ENCODE measurements around the gene ZNF174.

ZNF174 gene

DNA sequence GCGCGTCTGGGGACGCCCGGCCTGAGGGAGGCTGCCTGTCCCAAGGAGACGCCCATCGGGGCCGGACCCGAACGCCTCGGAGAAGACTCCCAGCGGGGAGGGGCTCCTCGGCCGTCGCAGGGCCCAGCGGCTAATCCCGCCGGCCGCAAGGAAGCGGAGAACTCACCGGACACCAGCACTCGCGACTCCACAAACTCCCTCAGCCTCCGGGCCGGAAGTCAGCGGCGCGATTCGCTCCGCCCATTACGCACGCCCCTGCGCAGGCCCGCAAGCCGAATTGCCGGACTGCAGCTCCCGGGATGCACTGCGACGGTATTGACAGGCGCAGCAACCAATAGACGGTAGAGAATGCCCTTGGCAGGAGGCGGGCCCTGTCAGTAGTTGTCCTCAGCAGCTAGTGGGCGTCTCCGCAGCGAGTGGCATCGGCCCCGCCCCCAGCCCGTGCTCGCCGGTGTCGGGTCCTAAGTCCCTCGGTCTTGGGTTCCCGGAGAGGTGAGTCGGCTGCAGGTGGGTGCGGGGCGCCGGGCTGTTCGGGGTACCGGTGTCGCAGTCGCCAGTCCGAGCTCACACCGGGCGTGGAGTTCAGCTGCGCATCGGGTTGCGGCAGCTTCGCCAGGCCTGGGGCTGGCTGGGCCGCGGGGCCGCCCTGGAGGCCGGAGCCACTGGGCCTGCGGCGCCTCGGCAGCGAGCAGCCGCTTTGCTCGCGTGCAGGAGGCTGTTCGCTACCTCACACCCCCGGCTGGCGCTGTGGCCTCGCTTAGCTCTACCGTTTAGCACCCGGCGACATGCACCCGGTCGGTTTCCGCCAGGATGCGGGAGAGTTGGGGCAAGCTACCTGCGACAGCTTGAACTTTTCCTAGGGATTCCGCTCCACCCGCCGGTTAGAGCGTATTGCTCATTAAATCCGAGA lies at the start of gene ZNF174, which contains the start of gene ZSCAN32:
ZNF174 (plus strand) TSS at position 437 of the 910 bp plus-strand sequence. CDS start 790 bp downstream, outside the sequence.
ZSCAN32 (minus strand) TSS at position 226 of the 910 bp plus-strand sequence. CDS start 3,447 bp downstream, outside the sequence.
- DNase-seq (ENCODE audit: low read depth), result peak; percentile 99

GRCh38 chr16:3355589-3355988 lies 45.4 kb upstream of the ZNF174 start, which contains the start of gene OR2C1:
Gene OR2C1, plus strand, starts transcription at chr16:3355889. Its CDS starts 52 bp downstream, at chr16:3355941.
- no peak for DNase-seq (ENCODE audit: low read depth)

GRCh38 chr16:3356118-3356517 lies 44.9 kb upstream of the ZNF174 start:
- no peak for DNase-seq (ENCODE audit: low read depth)

- DNase-seq (ENCODE audit: low read depth), result no peak
These were observed 42.1 kb upstream of the ZNF174 start for GRCh38 chr16:3358871-3359270.

- DNase-seq (ENCODE audit: low read depth), result no peak
These were observed 38.1 kb upstream of the ZNF174 start for GRCh38 chr16:3362931-3363330.

- no peak for DNase-seq (ENCODE audit: low read depth)
These were observed 37.2 kb upstream of the ZNF174 start for GRCh38 chr16:3363793-3364192.

- peak; percentile 71 for DNase-seq (ENCODE audit: low read depth)
These were observed 36.1 kb upstream of the ZNF174 start for GRCh38 chr16:3364774-3365427.

- DNase-seq (ENCODE audit: low read depth), result no peak
These were observed 31.9 kb upstream of the ZNF174 start for GRCh38 chr16:3369073-3369472.

GRCh38 chr16:3375680-3376079 lies 25.3 kb upstream of the ZNF174 start:
- DNase-seq (ENCODE audit: low read depth), result no peak

- no peak for DNase-seq (ENCODE audit: low read depth)
These were observed 23.1 kb upstream of the ZNF174 start for GRCh38 chr16:3377917-3378316.

DNA sequence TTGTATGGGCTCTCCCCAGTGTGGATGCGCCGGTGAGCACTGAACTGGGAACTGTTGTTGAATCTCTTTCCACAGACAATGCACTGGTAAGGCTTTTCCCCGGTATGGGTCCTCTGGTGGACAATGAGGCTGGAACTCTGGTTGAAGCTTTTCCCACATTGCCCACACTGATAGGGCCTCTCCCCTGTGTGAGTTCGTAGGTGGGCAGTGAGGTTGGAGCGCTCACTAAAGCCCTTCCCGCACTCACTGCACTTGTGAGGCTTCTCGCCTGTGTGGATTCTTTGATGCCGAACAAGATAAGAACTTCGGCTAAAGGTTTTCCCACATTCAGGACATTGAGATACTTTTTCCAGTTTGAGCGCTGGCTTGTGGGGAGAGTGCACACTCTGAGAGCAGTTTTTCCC lies 18.0 kb upstream of the ZNF174 start:
- no peak for DNase-seq (ENCODE audit: low read depth)

DNA sequence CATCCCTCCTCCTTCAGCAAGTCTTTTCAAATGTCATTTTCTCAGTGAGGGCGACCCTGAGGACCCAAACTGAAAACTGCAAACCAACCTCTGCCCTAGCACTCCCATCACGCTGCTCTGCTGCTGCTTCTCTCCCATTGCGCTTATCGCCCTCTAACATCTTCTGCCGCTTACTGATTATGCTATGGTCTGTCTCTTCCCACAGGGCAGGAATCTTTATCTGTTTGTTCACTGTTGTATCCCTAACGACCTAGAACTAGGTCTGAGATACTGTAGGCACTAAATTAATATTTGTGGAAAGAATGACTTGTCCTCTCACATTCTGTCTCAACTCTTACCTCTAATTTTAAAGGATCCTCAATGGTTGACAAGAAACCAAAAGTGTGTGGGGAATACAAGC lies 12.7 kb upstream of the ZNF174 start:
- no peak for DNase-seq (ENCODE audit: low read depth)

- no peak for DNase-seq (ENCODE audit: low read depth)
These were observed 11.2 kb upstream of the ZNF174 start for GRCh38 chr16:3389663-3390338.

DNA sequence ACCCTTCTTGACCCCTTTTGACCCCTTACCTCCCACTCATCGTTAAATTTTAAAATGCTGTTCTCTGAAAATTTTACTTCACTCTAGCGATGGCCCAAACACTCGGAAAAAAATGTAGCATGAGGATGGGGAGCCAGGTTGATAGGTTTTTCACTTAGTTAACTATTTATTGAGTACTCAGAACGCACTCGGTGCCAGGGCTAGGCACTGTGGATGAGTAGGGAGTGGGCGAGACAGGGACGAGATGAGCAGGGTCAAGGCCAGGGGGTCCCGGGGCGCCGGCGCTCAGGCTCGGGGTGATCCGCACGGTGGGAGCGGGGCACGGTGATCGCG lies 603 bp upstream of the ZNF174 start:
- no peak for DNase-seq (ENCODE audit: low read depth)

DNA sequence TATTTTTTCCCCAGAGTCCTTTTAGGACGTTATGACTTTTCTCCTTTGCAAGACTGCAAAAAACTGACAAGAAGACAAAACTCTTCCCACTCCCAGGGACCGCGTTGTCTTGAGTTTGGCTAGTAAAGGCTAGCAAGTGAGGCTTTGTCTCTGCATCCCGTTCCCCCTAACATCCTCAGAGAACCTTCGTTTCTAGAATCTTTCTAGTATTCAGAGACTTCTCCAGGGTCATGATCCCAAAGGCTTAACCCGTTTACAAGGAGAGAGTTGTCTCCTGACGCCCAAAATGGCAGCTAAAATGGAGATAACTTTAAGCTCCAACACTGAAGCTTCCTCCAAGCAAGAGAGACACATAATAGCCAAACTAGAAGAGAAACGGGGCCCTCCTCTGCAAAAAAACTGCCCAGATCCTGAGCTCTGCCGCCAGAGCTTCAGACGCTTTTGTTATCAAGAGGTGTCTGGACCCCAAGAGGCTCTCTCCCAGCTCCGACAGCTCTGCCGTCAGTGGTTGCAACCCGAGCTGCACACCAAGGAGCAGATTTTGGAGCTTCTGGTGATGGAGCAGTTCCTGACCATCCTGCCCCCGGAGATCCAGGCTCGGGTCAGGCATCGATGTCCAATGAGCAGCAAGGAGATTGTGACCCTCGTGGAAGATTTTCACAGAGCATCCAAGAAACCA lies 843 bp downstream of the ZNF174 start:
- DNase-seq (ENCODE audit: low read depth), result no peak

- no peak for DNase-seq (ENCODE audit: low read depth)
These were observed 7.7 kb downstream of the ZNF174 start for GRCh38 chr16:3408561-3409197.

DNA sequence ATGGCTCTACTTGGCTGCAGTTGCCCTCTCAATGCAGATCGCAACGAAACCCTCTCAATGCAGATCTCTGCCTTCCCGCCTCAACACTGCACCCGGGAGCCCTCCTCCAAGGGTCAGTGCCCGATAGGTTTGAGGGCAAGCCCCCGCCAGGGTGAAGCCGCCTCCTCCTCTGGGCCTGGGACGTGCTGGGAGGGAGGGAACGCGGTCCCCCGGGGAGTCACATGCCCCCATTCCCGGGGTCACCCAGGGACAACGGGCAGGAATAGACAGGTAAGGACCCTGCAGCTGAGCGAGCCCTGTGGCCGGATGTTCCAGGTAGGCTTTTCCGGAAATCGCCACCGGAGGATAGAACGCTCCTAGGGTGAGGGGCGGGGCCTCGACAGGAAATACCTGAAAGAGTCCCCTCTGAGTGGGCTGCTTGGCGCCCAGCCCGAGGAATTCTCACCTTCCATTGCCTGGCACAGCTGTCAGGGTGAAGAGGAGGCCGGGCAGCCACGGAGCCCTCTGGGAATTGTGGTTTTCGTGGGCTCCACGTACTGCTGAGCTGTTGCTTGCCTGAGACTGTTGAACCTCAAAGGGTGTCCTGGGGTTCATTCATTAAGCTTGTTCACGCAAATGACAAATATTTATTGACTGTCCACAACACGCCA lies 12.8 kb downstream of the ZNF174 start:
- no peak for DNase-seq (ENCODE audit: low read depth)

GRCh38 chr16:3431779-3432219 lies 30.8 kb downstream of the ZNF174 start:
- peak; percentile 49 for DNase-seq (ENCODE audit: low read depth)

GRCh38 chr16:3434373-3434772 lies 33.4 kb downstream of the ZNF174 start:
- DNase-seq (ENCODE audit: low read depth), result no peak

DNA sequence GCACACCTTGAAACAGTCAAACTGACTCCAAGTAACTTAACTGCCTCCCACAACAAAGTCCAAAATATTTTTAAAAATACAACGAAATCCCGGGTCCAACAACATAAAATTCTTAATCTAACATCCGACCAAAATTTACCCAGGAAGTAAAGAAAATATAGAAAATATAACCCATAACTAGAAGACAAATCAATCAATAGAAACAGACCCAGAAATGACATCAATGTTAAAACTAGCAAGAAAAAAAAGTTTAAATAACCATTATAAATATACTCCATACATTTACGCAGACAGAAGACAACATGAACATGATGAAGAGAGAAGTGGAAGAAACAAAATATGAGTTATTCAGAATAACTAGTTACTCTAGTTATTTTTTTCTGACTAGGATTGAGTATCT lies 38.6 kb downstream of the ZNF174 start:
- no peak for DNase-seq (ENCODE audit: low read depth)

Measured in stimulated activated CD8-positive, alpha-beta memory T cell treated with anti-CD3 and anti-CD28 coated beads, Interleukin-7, amount 100 ng/mL, for 24 hours (primary cell).